Upper lobe of left lung (tissue), 6 donors: ENCODE data around the gene LILRA2. TPM values are rescaled to one million over a fixed set of nuclear protein-coding genes. Genes with fewer than 3 reads are reported as not detected.

Experiments used
- ATAC-seq, 2 donors: fragments of 200-7000 bp; cut with Tn5 transposase; one replicate each; pipeline ENCODE4 v1.9.1; 2022; ENCODE audit warnings: mild to moderate bottlenecking in 2 of 2, moderate library complexity in 2 of 2; ENCODE audit not compliant: low FRiP score in 2 of 2
- DNase-seq, 2 donors: peaks; one replicate each; pipeline ENCODE4 v3.0.0-alpha.2; 2019 to 2020
- H3K27ac ChIP-seq, 4 donors: fragments of 200-600 bp; sonication (generic); one replicate each; pipeline ENCODE4 v1.5.1; 2016 to 2019
- H3K27me3 ChIP-seq, 4 donors: fragments of 200-600 bp; sonication (generic); one replicate each; pipeline ENCODE4 v1.5.1; 2017 to 2019
- H3K36me3 ChIP-seq, 4 donors: fragments of 200-600 bp; sonication (generic); one replicate each; pipeline ENCODE4 v1.5.1; 2016 to 2019
- H3K4me1 ChIP-seq, 4 donors: fragments of 200-600 bp; sonication (generic); one replicate each; pipeline ENCODE4 v1.5.1; 2018 to 2019
- H3K4me3 ChIP-seq, 4 donors: fragments of 200-600 bp; sonication (generic); one replicate each; pipeline ENCODE4 v1.5.1; 2017 to 2019; ENCODE audit warnings: mild to moderate bottlenecking in 2 of 4, moderate library complexity in 1 of 4
- H3K9me3 ChIP-seq, 4 donors: fragments of 200-600 bp; sonication (generic); one replicate each; pipeline ENCODE4 v1.5.1; 2018 to 2019
- CTCF ChIP-seq, 6 experiments: fragments of 450-650 bp in 4 of 6; fragments of 200-600 bp in 2 of 6; sonication (generic) in 2 of 6; IDR thresholded peaks; one replicate each; pipeline ENCODE4 v1.5.1; 2016 to 2019; ENCODE audit warnings: antibody characterized with exemption in 6 of 6
- EP300 ChIP-seq, 4 donors: sonication (generic); formaldehyde crosslinking; IDR thresholded peaks; one replicate each; pipeline ENCODE4 v1.5.1; 2017; ENCODE audit warnings: antibody characterized with exemption in 4 of 4, control low read depth in 2 of 4
- POLR2A ChIP-seq, 4 donors: fragments of 450-650 bp; IDR thresholded peaks; one replicate each; pipeline ENCODE4 v1.5.1; 2016 to 2017; ENCODE audit warnings: antibody characterized with exemption in 4 of 4, mild to moderate bottlenecking in 2 of 4
- POLR2AphosphoS5 ChIP-seq, 2 donors: sonication (generic); formaldehyde crosslinking; IDR thresholded peaks; one replicate each; pipeline ENCODE4 v1.5.1; 2017; ENCODE audit warnings: antibody characterized with exemption in 2 of 2
- WGBS, 2 donors: methylation state at CpG; one replicate each; pipeline ENCODE4 v1.1.5; 2017 to 2018; 5-methylcytosine and 5-hydroxymethylcytosine counted together
- total RNA-seq, 6 donors: library from RNA; depleted of rRNA in 4 of 6; stranded (reverse); fragments of >200 nt in 4 of 6; gene quantifications; one replicate each; pipeline versions ENCODE4 v1.1.0 to v1.2.1, GENCODE V29; 2016 to 2021
- donor health status: DM: no; HTN: no; CAD: no; lungs with moderate emphysema.
- donor health status: DM: no; HTN: yes; CAD: no; lungs with severe emphysema.

Gene LILRA2
- total RNA-seq, 6 donors from 2014 or later = 0.78 to 38.4 (median 7.6) TPM

DNA sequence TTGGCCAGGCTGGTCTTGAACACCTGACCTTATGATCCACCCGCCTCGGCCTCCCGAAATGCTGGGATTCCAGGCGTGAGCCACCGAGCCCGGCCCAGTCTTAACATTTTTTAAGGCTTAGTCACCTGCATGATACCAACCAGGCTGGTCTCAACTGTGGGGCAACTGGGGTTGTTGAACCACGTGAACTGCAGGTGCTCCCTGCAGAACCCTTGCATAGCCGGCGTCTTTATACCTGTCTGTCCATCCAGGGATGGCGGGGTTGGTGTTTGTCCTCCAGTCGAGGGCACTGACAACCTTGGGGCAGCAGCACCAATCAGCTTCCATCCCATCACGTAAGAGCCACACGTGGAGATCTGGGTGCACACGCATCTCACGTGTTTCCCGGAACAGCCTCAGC is 24.8 kb upstream of the LILRA2 start:
- Histone ChIP-seq H3K9me3 (no peaks in the 10 kb centered on the region), H3K36me3 (no peaks in the 10 kb centered on the region), H3K4me1 (no peaks in the 10 kb centered on the region), H3K27ac (no peak overlapping the region), H3K27me3 (no peaks in the 10 kb centered on the region), H3K4me3 (no peak overlapping the region)
- no peak for ATAC-seq
- WGBS, 2 donors = 88 to 98% methylated on average over 7 to 10 of the region's 16 CpGs
- no peak for TF ChIP-seq POLR2A (IDR thresholded peaks at IDR 0.05)
- TF ChIP-seq CTCF (IDR thresholded peaks at IDR 0.05) = no peak
- no peak for TF ChIP-seq EP300 (IDR thresholded peaks at IDR 0.05)
- no peak for TF ChIP-seq POLR2AphosphoS5 (IDR thresholded peaks at IDR 0.05)
- no peak for DNase-seq

GRCh38 chr19:54549224-54549623 is 24.4 kb upstream of the LILRA2 start:
- H3K4me3 ChIP-seq = no peak overlapping the region
- H3K27me3 ChIP-seq = no peaks in the 10 kb centered on the region
- no peak for ATAC-seq
- H3K27ac ChIP-seq = no peak overlapping the region
- TF ChIP-seq POLR2A (IDR thresholded peaks at IDR 0.05) = no peak
- TF ChIP-seq EP300 (IDR thresholded peaks at IDR 0.05) = no peak
- no peak for TF ChIP-seq CTCF (IDR thresholded peaks at IDR 0.05)
- TF ChIP-seq POLR2AphosphoS5 (IDR thresholded peaks at IDR 0.05) = no peak
- H3K36me3 ChIP-seq = no peaks in the 10 kb centered on the region
- WGBS, 2 donors = 83 to 86% methylated on average over 2 to 6 of the region's 14 CpGs
- no peaks in the 10 kb centered on the region for H3K9me3 ChIP-seq
- no peaks in the 10 kb centered on the region for H3K4me1 ChIP-seq
- no peak for DNase-seq

DNA sequence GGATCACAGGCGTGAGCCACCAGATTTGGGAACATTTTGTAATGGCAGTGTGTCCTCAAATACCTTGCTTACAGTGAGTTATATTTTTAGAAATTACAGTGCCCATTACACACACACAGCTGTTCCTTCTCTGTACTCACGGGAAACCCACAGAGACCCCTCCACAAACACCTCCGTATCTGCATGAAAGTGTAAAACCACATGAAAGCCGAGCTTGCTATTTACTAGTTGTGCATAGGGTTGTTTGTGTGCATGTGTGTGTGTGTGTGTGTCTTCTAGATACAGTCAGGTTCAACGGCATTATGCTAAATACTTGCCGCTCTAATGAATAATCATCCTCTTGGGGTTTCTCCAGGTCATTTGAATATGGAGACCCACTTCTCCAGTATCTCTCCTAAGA is 22.3 kb upstream of the LILRA2 start:
- no peak for TF ChIP-seq POLR2A (IDR thresholded peaks at IDR 0.05)
- no peak for TF ChIP-seq POLR2AphosphoS5 (IDR thresholded peaks at IDR 0.05)
- no peak for TF ChIP-seq CTCF (IDR thresholded peaks at IDR 0.05)
- TF ChIP-seq EP300 (IDR thresholded peaks at IDR 0.05) = no peak
- no peak overlapping the region for H3K27ac ChIP-seq
- 75 to 76% methylated on average over 6 of the region's 6 CpGs for WGBS, 2 donors
- H3K36me3 ChIP-seq = no peaks in the 10 kb centered on the region
- no peaks in the 10 kb centered on the region for H3K9me3 ChIP-seq
- DNase-seq (no peak), ATAC-seq (no peak)
- no peak overlapping the region for H3K4me3 ChIP-seq
- no peaks in the 10 kb centered on the region for H3K27me3 ChIP-seq
- H3K4me1 ChIP-seq = no peaks in the 10 kb centered on the region

DNA sequence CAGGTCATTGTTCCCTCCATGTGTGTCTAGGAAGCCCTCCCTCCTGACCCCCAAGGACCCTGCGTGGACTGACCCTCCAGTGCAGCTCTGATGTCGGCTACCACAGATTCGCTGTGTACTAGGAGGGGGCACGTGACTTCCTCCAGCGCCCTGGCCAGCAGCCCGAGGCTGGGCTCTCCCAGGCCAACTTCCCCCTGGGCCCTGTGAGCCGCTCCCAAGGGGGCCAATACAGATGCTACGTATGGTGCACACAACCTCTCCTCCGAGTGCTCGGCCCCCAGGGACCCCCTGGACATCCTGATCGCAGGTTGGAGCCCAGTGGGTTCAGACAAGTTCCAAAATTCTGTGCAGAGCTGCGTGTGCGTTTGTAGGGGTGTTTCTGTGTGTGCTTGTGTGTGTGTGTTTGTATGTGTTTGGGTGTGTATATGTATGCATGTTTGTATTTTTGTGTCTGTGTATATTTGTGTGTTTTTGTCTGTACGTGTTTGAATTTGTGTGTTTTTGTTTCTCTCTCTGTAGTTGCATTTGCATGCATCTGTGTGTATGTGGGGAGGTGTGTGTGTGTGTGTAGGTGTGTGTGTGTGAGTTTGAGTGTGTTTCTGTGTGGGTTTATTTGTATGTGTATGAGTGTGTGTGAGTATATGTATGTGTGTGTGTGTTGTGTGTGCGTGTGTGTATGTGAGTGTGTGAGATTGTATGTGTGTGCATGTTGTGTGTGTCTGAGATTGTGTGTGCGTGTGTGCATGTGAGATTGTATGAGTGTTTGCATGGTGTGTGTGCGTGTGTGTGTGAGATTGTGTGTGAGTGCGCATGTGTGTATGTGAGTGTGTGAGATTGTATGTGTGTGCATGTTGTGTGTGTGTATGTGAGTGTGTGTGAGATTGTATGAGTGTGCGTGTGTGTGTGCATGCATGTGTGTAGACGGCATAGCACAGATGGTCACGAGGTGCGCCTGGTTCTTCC is 21.4 kb upstream of the LILRA2 start:
- no peak overlapping the region for H3K4me3 ChIP-seq
- H3K27me3 ChIP-seq = no peaks in the 10 kb centered on the region
- H3K27ac ChIP-seq = no peak overlapping the region
- DNase-seq = peak in 1 of 2 donors; percentile 43
- no peaks in the 10 kb centered on the region for H3K36me3 ChIP-seq
- ATAC-seq = peak in 1 of 2 donors; percentile 51
- no peak for TF ChIP-seq EP300 (IDR thresholded peaks at IDR 0.05)
- TF ChIP-seq POLR2AphosphoS5 (IDR thresholded peaks at IDR 0.05) = no peak
- no peak for TF ChIP-seq CTCF (IDR thresholded peaks at IDR 0.05)
- no peak for TF ChIP-seq POLR2A (IDR thresholded peaks at IDR 0.05)
- H3K4me1 ChIP-seq = no peaks in the 10 kb centered on the region
- no peaks in the 10 kb centered on the region for H3K9me3 ChIP-seq
- WGBS, 2 donors = 69 to 74% methylated on average over 22 of the region's 22 CpGs
